Stimulated activated memory B cell treated with anti-CD40 and anti-IgM and Interleukin-4, amounts not matched to agents 10 μg/mL and 1 μg/mL and 100 μg/mL, for 72 hours (primary cell): ENCODE results near the gene TMEM178B.
"Not testable (repeated sequence)": the region's sequence is repeated elsewhere in the genome, so short reads cannot be mapped to it uniquely, and the experiment has no call there.

Experiments used
- ATAC-seq: fragments of 150-1000 bp; cut with Tn5 transposase; 2 replicates; pipeline ENCODE4 v1.10.0; 2021
- H3K27ac Mint-ChIP-seq: one replicate; pipeline ENCODE4 v1.8.0; 2022; ENCODE audit warnings: mild to moderate bottlenecking, mixed read lengths
- H3K27me3 Mint-ChIP-seq: one replicate; pipeline ENCODE4 v1.8.0; 2022; ENCODE audit warnings: mixed read lengths
- H3K36me3 Mint-ChIP-seq: one replicate; pipeline ENCODE4 v1.8.0; 2022; ENCODE audit warnings: mixed read lengths
- H3K4me1 Mint-ChIP-seq: one replicate; pipeline ENCODE4 v1.8.0; 2022; ENCODE audit warnings: mixed read lengths
- H3K4me3 Mint-ChIP-seq: one replicate; pipeline ENCODE4 v1.8.0; 2022; ENCODE audit warnings: mild to moderate bottlenecking, moderate library complexity, mixed read lengths
- H3K9me3 Mint-ChIP-seq: one replicate; pipeline ENCODE4 v1.8.0; 2022; ENCODE audit warnings: mixed read lengths

The TMEM178B gene

DNA sequence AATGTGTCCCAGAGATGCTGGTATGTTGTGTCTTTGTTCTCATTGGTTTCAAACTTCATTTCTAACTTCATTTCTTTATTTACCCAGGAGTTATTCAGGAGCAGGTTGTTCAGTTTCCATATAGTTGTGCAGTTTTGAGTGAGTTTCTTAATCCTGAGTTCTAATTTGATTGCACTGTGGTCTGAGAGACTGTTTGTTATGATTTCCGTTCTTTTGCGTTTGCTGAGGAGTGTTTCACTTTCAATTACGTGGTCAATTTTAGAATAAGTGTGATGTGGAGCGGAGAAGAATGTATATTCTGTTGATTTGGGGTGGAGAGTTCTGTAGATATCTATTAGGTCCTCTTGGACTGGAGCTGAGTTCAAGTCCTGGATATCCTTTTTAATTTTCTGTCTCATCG lies 103.3 kb downstream of the TMEM178B start:
- peak overlapping the region; percentile 57 for H3K27ac Mint-ChIP-seq
- H3K27me3 Mint-ChIP-seq, H3K9me3 Mint-ChIP-seq, H3K36me3 Mint-ChIP-seq, ATAC-seq: not testable (repeated sequence)
- H3K4me1 Mint-ChIP-seq: peaks cover 15% of the 10 kb centered on the region
- peak overlapping the region; percentile 5 for H3K4me3 Mint-ChIP-seq

- H3K27me3 Mint-ChIP-seq: peaks cover 10% of the 10 kb centered on the region
- no peak overlapping the region for H3K27ac Mint-ChIP-seq
- H3K4me3 Mint-ChIP-seq: no peak overlapping the region
- peaks cover 15% of the 10 kb centered on the region for H3K4me1 Mint-ChIP-seq
- ATAC-seq: no peak
- H3K9me3 Mint-ChIP-seq: peaks cover 3% of the 10 kb centered on the region
- no peaks in the 10 kb centered on the region for H3K36me3 Mint-ChIP-seq
Observed at GRCh38 chr7:141178486-141179135, 104.7 kb downstream of the TMEM178B start.

DNA sequence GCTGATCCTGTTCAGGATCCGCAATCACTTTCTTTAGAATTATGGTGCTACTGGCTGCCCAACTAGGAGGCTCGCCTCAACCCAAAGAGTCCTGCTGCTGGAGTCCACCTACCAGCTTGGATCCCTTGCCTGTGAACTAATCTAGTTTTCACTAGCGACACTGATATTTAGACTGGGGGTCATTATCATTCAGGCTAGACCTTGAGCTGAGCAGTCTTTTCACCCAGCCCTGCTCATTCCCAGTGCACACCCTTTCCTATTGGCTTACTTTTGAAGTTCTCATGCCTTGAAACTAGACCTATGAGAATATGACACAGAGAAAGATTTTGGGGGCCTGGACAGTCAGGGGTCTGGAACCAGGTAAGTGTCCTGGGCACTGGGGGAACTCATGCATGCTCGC lies 107.9 kb downstream of the TMEM178B start:
- no peak for ATAC-seq
- Mint-ChIP-seq H3K4me1 (peaks cover 20% of the 10 kb centered on the region), H3K9me3 (no peaks in the 10 kb centered on the region), H3K36me3 (no peaks in the 10 kb centered on the region), H3K27ac (no peak overlapping the region), H3K27me3 (peaks cover 10% of the 10 kb centered on the region), H3K4me3 (no peak overlapping the region)

DNA sequence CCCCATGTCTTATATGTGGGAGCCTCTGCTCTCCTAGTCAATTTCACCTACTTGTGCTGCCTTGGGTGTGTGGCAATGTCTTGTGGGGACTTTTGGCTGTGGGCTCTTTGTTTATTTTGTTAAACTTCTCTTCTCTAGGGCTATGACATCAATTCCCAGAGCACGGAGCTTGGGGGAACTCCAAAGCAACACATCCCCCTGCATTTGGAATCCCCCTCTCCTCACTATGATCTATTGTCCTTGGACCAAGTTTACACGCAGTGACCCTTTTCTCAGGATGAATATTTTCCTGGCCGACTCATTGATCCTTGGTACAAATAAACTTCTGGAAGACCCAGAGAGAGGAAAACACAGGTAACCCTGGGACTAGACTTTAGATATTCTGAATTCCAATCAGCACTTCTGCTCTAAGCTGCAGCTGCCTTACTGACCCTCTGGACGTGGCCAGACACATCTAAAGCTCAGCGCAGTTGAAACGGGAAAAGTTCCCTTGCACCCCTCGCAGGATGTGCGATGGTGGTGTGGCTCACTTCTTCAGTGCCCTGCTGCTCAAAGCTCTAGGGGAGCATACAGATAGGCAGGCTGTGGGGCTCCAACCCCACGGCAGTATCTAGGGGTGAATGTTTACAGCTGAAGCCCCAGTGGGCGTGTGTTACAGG lies 110.8 kb downstream of the TMEM178B start:
- Mint-ChIP-seq H3K4me3 (no peak overlapping the region), H3K9me3 (no peaks in the 10 kb centered on the region), H3K27ac (peak overlapping the region; percentile 57), H3K27me3 (peaks cover 10% of the 10 kb centered on the region), H3K4me1 (peaks cover 9% of the 10 kb centered on the region), H3K36me3 (no peaks in the 10 kb centered on the region)
- peak; percentile 64 for ATAC-seq

DNA sequence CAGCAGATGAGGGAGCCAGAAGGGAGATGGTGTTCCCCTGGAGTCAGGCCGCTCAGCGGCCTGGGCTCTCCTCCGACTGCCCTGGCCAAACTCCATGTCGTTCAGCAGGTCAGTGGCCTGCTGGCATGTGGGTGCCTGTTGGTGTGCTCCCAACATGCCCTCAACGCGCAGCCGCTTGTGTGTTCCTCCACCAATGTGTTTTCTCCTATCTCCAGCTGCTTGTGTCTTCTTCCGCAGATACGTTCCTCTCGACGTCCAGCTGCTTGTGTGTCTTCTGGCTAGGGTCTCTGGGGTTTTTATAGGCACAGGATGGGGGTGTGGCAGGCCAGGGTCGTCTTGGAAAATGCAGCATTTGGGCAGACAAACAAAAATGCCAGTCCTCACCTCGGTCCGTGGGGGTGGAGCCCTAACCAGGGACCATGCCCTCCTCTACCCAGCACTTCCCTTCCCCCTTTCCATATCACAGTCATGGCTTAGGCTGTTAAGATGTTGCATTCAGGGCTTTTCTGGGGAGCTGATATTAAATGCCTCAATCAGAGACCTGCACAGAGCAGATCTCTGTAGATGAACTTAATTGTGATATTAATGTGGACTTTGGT lies 111.6 kb downstream of the TMEM178B start:
- H3K27ac Mint-ChIP-seq: peak overlapping the region; percentile 62
- H3K27me3 Mint-ChIP-seq: peaks cover 4% of the 10 kb centered on the region
- H3K4me1 Mint-ChIP-seq: peaks cover 9% of the 10 kb centered on the region
- H3K4me3 Mint-ChIP-seq: no peak overlapping the region
- ATAC-seq: no peak
- no peaks in the 10 kb centered on the region for H3K36me3 Mint-ChIP-seq
- no peaks in the 10 kb centered on the region for H3K9me3 Mint-ChIP-seq

DNA sequence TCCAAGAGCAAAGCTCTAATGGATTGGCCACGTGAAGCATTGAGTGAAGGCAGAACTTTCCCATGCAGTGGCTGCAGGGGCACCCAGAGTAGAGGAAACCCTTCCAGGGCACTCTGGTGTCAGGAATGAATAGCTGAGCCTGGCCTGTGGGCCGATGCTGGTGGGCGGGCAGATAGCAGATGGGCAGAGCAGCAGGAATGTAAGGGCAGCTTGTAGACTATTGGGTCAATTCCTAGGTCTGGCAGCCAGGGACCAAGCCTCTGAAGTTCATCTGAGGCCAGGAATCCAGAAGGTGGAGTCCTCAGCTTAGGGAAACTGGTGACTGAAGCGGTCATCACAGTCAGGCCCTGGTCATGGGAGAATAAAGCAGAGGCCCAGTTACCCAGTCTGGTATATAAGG lies 115.4 kb downstream of the TMEM178B start:
- ATAC-seq: no peak
- H3K27ac Mint-ChIP-seq: no peak overlapping the region
- no peak overlapping the region for H3K4me3 Mint-ChIP-seq
- no peaks in the 10 kb centered on the region for H3K36me3 Mint-ChIP-seq
- peaks cover 7% of the 10 kb centered on the region for H3K4me1 Mint-ChIP-seq
- H3K9me3 Mint-ChIP-seq: peaks cover 3% of the 10 kb centered on the region
- no peaks in the 10 kb centered on the region for H3K27me3 Mint-ChIP-seq

- H3K4me1 Mint-ChIP-seq: peaks cover 3% of the 10 kb centered on the region
Observed at GRCh38 chr7:141190495-141190894, 116.6 kb downstream of the TMEM178B start.

DNA sequence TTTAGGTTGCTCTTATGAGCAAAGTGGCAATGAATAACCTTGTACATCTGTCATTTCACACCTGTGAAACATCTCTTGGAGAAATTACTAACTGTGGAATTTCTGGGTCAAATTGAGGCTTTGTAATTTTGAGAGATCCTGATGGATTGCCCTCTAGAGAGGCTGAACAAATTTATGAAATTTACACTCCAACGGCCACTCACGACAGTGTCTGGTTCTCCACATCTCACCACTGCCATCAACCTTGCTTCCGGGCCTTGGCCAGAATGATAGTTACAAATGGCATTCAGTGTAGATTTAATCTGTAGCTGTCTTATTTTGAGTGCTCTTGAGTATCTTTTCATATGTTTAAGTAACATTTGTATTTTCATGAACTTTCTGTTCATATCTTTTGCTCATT lies 117.4 kb downstream of the TMEM178B start:
- H3K27me3 Mint-ChIP-seq: no peaks in the 10 kb centered on the region
- no peaks in the 10 kb centered on the region for H3K36me3 Mint-ChIP-seq
- H3K4me3 Mint-ChIP-seq: no peak overlapping the region
- no peak overlapping the region for H3K27ac Mint-ChIP-seq
- H3K9me3 Mint-ChIP-seq: peaks cover 6% of the 10 kb centered on the region
- ATAC-seq: no peak
- H3K4me1 Mint-ChIP-seq: peaks cover 11% of the 10 kb centered on the region

More at GRCh38 chr7:141190495-141190894, 116.6 kb downstream of the TMEM178B start:
- Mint-ChIP-seq H3K27me3 (no peaks in the 10 kb centered on the region), H3K4me3 (no peak overlapping the region), H3K27ac (no peak overlapping the region), H3K36me3 (no peaks in the 10 kb centered on the region), H3K9me3 (peaks cover 3% of the 10 kb centered on the region)
- no peak for ATAC-seq

GRCh38 chr7:141193066-141193465 lies 119.2 kb downstream of the TMEM178B start:
- Mint-ChIP-seq H3K9me3 (peaks cover 9% of the 10 kb centered on the region), H3K4me1 (peaks cover 19% of the 10 kb centered on the region), H3K27ac (no peak overlapping the region), H3K4me3 (no peak overlapping the region), H3K27me3 (no peaks in the 10 kb centered on the region), H3K36me3 (no peaks in the 10 kb centered on the region)
- ATAC-seq: no peak

DNA sequence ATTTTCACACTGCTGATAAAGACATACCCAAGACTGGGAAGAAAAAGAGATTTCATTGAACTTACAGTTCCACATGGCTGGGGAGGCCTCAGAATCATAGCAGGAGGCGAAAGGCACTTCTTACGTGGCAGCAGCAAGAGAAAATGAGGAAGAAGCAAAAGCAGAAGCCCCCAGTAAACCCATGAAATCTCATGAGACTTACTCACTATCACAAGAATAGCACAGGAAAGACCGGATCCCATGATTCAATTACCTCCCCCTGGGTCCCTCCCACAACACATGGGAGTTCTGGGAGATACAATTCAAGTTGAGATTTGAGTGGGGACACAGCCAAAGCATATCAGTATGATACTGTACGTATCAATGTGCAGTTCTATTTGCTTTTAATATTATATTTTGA lies 121.9 kb downstream of the TMEM178B start:
- Mint-ChIP-seq H3K4me1 (peaks cover 19% of the 10 kb centered on the region), H3K27ac (peak overlapping the region; percentile 60)
- H3K9me3 Mint-ChIP-seq, ATAC-seq, H3K27me3 Mint-ChIP-seq, H3K36me3 Mint-ChIP-seq, H3K4me3 Mint-ChIP-seq: not testable (repeated sequence)

- H3K4me1 Mint-ChIP-seq: peaks cover 19% of the 10 kb centered on the region
- H3K4me3 Mint-ChIP-seq: no peak overlapping the region
- peaks cover 18% of the 10 kb centered on the region for H3K27me3 Mint-ChIP-seq
- no peak for ATAC-seq
- no peaks in the 10 kb centered on the region for H3K36me3 Mint-ChIP-seq
- H3K9me3 Mint-ChIP-seq: peaks cover 9% of the 10 kb centered on the region
- no peak overlapping the region for H3K27ac Mint-ChIP-seq
Observed at GRCh38 chr7:141198194-141198958, 124.5 kb downstream of the TMEM178B start.

DNA sequence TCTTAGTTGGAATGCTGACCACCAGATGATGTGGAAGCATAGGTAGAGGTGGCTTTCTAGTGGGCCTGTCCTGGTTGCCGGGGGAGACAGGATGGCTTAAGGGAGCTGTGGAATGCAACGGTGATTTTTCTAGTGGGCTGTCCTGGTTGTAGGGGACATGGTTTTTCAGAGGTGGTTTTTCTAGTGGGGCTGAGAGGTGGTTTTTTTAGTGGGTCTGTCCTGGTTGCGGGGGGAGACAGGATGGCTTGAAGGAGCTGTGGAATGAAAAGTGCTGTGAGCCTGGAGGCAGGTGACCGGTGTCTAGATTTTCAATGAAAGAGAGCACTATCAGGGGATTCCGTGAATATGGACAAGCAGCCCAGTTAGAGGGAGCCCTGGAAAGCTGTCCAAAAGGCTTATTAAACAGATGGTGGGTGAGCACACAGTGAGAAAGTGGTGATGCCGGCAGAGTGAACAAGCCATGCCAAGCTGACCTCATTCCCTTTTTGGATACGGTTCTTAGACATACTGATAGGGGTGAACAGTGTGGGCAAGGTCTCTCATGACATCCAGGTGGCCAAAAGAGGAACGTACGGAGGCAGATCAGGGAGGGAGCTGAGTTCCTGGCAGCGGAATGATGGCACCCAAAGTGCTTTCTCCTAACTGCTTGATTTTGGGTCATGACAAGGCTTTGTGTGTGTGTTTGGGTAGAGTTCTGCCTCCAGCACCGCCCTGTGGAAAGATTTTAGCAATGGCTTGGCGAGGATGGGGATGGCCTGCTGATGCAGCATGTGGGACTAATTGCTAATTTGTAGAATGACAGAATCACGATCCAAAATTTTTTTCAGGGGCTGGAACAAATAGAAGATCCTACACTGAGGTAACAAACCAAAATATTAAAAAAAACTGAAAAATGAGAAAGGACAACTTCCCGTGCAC lies 126.6 kb downstream of the TMEM178B start:
- no peak for ATAC-seq
- Mint-ChIP-seq H3K4me1 (peaks cover 16% of the 10 kb centered on the region), H3K27me3 (peaks cover 30% of the 10 kb centered on the region), H3K9me3 (peaks cover 6% of the 10 kb centered on the region), H3K36me3 (no peaks in the 10 kb centered on the region), H3K27ac (no peak overlapping the region), H3K4me3 (no peak overlapping the region)

DNA sequence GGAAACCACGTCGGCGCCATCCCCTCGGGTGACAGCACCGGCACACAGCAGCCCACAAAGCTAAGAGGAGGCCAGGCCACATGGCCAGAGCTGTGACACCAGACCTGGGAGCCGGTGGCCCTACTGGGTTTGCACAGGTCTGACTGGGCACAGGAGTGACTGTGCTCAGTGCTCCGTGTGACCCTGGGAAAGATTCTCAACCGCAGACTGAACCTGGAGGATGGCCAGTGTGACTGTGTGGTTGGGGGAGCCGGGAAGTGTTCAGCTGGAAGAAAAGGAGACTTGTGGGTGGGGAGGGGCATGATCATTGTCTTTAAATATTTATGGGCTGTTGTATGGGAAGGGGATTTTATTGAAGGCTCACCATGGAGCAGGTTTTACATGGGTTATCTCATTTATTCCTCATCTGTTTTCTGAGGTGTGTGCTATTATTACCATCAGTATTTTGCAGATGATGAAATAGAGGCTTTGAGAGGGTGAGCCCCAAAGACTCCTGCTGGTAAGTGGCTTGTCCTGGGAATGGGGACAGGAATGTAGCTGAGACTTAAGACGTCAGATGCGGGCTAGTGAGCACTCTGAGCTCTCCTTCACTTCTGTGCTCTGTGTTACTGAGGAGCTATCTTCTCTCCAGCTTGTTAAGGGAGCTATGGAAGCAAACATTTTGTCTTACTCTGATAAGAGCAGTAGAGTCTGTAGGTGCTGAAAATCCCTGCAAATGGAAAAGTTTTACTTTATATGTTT lies 127.5 kb downstream of the TMEM178B start:
- Mint-ChIP-seq H3K4me1 (peaks cover 7% of the 10 kb centered on the region), H3K36me3 (no peaks in the 10 kb centered on the region), H3K9me3 (peaks cover 4% of the 10 kb centered on the region), H3K4me3 (no peak overlapping the region), H3K27ac (no peak overlapping the region), H3K27me3 (peaks cover 30% of the 10 kb centered on the region)
- no peak for ATAC-seq

- peaks cover 36% of the 10 kb centered on the region for H3K27me3 Mint-ChIP-seq
- no peak overlapping the region for H3K4me3 Mint-ChIP-seq
- no peak overlapping the region for H3K27ac Mint-ChIP-seq
- no peaks in the 10 kb centered on the region for H3K4me1 Mint-ChIP-seq
- H3K9me3 Mint-ChIP-seq: no peaks in the 10 kb centered on the region
- H3K36me3 Mint-ChIP-seq: no peaks in the 10 kb centered on the region
- no peak for ATAC-seq
Observed at GRCh38 chr7:141202535-141202934, 128.7 kb downstream of the TMEM178B start.
